Right lobe of liver (tissue), 4 donors: ENCODE data around the gene BHLHA15.

Source experiments
- CTCF ChIP-seq, 4 donors: fragments of 200-600 bp in 3 of 4; fragments of 450-650 bp in 1 of 4; IDR thresholded peaks; one replicate each; pipeline versions ENCODE4 v1.5.1 to v1.8.0; 2016 to 2022; ENCODE audit warnings: antibody characterized with exemption in 4 of 4, mild to moderate bottlenecking in 2 of 4
- POLR2A ChIP-seq: fragments of 450-650 bp; IDR thresholded peaks from one replicate; pipeline ENCODE4 v1.6.1; 2017; ENCODE audit warnings: antibody characterized with exemption, mild to moderate bottlenecking
- donor health status: DM: no; HTN: no; CAD: no.
- donor health status: DM: no; HTN: no; CAD: no.
- donor health status: DM: no; HTN: yes; CAD: no.

- TF ChIP-seq CTCF (IDR thresholded peaks at IDR 0.05) (no peak), POLR2A (no peak)
These were observed 13.5 kb downstream of the BHLHA15 start for GRCh38 chr7:98224701-98225181.
